ENCODE measurements around the gene RAB8A.

Gene RAB8A

DNA sequence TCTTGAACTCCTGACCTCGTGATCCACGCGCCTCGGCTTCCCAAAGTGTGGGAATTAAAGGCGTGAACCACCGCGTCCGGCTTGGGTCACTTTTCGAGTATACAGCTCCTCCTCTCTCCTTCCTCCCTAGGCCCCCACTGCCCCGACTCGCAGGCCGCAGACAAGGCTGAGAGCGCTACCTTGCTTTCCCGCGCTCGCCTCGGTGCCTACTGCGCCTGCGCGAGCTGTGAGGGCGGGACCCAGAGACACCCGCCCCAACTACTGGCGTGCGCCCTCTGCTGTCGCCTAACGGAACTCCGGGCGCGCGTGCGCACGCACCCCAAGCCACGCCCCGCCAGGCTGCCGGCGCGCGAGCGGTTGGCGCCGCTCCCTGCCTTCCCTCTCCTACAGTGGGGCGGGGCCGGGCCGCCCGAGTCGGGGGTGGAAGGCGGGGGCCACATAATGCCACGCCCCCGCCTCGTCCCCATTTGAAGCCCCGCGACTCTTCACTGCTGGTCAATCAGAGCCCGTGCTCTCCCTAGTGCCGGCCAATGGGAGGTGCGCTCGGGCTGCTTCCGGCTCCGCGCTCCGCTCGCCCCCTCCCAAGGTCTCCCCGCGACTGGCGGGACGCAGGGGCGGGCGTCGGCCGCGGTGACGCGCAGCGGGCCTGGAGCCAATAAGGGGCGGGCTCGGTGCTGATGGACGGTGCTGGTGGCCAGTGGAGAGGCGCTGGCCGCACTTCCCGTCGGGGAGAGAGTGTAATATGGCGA lies at the start of gene RAB8A:
Gene RAB8A, plus strand, starts transcription at position 730 of the 749 bp plus-strand sequence. Its CDS starts 13 bp downstream, at position 743.
- DNase-seq: peak; percentile 99

DNA sequence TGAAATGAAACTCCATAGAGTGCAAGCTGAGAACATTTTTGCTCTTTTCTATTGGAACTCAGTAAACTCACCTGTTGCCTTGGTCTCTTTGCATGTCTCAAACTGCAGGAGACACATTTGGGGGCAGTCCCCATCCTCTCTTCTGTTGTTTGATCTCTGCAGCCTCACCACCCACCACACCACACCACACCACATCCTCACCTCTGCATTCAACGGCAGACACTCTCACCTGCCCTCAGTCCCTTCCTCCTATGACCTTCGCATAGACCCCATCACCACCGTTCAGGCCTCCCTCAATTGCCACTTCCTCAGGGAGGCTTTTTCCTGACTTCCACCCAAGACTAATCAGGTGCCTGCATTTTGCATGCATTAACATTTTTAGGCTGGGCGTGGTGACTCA lies 49.7 kb upstream of the RAB8A start:
- DNase-seq: no peak

DNA sequence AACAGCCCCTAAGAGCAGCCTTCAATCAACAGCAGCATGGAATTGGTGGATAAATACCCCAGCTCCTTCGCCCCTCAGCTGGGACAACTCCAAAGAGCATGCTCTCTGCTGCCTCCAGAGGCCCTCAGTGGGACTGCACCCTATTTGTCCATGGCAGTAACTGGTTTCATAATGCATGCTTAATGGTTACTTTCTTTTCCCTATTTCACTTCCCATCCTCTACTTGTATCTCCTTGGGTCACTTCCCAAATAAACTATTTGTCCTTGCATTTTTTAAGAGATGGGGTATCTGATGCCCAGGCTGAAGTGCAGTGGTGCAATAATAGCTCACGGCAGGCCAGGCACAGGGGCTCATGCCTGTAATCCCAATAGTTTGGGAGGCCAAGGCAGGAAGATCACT lies 48.9 kb upstream of the RAB8A start:
- peak; percentile 79 to 80 for DNase-seq

DNA sequence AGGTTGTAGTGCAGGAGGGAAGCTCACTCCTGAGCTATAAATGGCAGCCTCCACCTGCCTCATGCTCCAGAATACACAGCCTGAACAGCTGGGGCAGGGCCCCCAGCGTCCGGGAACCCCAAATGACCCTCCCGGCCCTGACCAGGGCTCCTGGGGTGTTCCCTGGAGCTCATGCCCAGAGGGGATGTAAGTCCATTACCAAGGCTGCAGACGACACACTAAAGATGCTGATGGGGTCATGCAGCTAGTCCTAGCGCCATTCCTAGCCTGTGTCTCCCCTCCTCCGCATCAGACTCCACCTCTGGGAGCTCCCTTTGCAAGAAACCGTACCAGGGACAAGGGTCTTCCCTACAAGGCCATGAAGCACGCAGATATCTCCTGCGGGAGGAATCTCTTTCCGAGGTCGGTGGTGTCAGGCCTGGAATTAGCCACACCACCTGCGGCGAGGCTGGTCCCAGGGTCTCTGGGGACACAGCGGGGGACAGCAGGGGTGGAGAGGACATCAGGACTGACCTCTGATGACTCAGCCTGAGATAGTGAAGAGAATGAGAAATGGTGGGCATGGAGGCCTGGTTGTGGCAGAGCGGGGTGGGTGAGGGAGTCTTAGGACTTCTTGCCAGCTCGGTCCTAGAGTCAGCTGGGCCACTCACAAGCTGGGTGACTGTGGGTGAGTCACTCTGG lies 47.3 kb upstream of the RAB8A start:
- no peak for DNase-seq

DNA sequence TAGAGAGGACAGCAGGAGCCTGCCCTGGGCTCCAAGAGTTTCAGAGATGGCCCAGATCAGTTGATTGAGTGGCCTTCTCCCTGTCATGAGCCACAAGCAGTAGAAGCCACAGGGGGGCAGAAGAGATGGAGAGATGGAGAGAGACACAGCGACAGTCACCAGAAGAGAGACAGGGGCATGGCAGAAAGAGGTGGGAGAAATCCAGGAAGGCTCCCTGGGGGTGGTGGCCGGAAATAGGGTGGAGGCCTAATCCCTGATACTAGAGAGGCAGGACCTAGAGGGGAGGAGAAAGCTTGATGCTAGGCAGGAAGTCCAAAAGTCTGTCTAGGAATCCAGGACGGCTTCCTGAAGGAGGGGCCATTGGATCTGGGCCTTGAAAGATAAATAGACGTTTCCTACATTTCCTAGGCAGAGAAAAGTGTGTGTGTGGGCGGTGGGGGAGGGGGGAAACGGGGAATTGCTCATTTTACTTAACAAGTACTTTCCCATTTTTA lies 45.0 kb upstream of the RAB8A start:
- DNase-seq: peak; percentile 56 to 59

DNA sequence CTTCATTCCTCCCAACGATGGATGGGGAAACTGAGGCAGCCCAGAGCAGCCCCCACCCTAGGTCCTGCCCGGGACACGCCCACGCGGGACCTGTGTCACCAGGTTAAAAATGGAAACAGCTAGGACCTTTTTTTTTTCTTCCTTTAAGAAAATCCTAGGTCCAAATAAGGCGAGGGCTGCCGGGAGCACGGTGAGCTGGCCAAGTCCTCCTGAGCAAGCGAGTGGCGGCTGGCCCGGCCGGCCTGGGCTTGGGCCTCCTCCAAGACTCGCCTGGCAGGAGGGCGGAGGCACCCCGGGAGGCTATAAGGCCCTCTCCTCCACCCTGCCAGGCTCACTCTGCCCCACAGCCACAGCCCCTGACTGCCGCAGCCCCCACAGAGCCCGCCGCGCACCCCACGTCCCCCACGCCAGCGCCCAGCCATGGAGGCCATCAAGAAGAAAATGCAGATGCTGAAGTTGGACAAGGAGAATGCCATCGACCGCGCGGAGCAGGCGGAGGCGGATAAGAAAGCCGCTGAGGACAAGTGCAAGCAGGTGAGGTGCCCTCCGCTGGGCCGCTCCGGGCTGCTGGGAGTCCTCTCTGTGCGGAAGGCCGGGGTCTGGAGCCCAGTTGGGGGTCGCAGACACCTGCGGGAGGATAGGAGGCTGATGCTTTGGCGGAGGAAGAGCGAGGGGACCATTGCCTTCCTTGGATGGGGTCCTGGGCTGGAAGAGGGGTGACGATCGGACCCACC lies 44.3 kb upstream of the RAB8A start:
- DNase-seq: no peak

DNA sequence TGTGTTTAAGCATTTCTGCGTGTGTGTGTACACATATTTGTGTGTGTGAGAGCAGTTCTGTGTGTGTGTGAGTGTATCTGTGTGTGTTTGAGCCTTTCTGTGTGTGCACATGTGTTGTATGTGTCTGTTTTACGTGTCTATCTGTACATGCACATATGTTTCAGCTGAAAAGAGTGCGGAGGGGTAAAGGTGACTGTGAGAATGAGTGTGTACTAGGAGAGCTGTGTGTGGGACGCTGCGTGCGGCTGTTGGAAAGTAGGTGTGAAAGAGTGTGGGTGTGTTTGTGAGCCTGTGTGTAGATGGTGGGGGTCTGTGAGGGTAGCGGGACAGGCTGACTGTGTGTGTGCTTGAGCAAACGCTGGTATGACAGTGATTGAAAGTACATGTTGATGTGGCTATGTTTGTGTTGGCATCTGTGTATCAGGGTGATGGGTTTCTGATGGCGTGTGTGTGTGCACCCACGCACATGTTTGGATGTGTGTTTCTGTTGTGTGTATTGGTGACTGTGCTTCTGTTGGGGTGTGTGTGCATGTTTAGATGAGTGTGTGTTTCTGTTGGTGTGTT lies 42.9 kb upstream of the RAB8A start:
- DNase-seq: no peak

DNA sequence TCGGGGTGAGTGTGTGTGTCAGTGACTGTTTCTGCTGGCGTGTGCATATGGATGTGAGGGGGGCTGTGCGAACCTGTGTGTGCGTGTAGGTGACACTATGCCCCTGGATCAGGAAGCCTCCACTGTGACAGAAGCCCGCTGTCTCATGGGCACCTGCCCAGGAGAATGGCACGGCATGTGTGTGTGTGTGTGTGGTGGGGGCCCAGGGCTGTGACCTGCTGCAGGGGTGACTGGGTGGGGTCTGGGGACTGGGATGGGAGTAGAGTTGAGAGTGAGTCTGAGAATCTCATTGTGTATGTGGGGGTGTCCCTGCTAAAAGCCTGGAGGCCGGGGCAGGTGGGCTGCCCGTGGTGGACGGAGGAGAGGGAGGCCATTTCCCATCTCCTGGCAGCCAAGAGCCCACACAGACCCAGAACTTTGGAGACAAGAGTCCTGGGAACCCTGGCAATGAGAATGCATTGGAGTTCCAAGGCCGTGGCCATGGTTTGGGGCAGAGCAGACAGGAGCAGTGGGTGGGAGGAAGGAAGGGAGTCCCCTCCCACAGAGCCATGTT lies 41.8 kb upstream of the RAB8A start:
- no peak for DNase-seq

DNA sequence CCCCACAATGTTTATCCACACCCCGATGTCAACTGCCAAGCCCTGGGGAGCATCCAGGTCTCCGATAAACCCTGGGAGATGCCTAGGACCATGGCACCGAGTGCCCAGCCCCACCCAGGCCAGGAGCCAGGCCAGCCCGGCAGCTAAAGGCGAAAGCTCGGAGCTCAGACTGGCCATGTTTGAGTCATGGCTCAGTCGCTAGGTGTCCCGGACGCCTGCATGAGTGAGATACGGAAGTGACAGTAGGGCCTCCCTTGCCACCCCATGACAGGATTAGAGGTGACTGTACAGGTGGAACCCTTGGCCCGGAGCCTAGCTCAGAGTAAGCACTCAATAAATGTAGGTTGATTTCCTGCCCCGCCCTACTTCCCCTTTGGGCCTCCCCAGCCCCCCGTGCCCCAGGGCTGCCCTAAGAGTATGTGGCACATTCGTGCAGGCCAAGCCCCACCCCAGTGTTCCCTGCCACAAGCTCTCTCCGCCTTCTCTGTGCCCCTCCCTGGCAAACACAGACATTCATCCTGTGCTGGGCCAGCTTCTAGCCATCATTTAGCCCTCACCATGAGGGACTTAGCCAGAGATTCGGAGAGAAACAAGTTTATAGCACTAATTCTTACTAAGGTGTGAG lies 41.2 kb upstream of the RAB8A start:
- DNase-seq: peak; percentile 74 to 77

DNA sequence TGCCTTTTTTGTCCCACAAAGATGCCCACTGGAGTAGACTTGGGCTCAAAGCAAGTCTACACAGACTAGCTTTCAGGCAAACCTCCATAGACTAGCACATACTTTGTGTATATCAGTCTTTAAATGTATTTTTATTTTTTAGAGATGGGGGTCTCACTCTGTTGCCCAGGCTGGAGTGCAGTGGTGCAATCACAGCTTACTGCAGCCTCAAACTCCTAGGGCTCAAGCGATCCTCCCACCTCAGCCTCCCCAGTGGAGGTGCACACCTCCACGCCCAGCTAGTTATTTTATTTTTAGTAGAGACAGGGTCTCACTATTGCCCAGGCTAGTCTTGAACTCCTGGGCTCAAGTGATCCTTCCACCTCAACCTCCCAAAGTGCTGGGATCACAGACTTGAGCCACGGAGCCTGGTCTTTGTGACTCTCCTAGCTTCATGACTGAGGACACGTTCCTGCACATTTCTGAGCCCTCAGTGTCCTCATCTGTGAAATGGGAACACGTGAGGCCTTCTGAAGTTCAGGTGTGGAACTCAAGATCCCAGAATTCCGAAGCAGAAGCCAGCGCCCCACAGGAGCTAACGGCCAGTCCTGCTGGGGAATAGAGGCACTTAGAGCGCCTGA lies 40.5 kb upstream of the RAB8A start:
- no peak for DNase-seq

DNA sequence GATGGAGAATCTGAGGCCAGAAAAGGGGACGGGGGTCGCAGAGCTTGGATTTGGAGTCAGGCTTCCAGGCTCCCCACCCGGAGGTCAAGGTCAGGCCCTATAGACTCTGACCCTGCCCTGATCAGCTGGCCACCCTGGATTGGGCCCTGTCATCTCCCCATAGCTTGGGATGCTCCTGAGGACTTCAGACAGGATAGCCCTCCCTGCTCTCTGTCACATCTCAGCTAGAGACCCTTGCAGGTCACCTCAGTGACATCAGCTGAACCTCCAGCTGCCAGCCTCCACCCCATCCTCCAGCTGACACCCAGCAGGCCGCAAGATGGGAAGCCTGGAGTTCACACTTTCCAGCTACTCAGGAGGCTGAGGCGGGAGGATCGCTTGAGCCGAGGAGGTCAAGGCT lies 38.2 kb upstream of the RAB8A start:
- no peak for DNase-seq

DNA sequence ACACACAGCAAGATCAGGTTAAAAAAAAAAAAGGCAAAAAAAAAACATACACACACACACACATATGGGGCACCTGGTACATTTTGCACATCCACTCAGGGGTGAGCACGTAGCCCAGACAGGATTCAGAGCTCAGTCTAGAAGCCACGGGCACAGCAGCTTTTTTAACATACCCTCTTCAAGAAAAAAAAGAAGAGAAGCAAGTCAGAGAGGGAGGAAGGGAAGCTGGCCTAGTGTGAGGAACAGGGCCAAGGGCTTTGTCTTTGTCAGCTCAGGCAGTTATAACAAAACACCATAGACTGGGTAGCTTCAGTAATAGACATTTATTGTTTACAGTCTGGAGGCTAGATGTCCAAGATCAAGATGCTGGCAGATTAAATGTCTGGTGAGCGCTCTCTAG lies 37.7 kb upstream of the RAB8A start:
- no peak for DNase-seq

DNA sequence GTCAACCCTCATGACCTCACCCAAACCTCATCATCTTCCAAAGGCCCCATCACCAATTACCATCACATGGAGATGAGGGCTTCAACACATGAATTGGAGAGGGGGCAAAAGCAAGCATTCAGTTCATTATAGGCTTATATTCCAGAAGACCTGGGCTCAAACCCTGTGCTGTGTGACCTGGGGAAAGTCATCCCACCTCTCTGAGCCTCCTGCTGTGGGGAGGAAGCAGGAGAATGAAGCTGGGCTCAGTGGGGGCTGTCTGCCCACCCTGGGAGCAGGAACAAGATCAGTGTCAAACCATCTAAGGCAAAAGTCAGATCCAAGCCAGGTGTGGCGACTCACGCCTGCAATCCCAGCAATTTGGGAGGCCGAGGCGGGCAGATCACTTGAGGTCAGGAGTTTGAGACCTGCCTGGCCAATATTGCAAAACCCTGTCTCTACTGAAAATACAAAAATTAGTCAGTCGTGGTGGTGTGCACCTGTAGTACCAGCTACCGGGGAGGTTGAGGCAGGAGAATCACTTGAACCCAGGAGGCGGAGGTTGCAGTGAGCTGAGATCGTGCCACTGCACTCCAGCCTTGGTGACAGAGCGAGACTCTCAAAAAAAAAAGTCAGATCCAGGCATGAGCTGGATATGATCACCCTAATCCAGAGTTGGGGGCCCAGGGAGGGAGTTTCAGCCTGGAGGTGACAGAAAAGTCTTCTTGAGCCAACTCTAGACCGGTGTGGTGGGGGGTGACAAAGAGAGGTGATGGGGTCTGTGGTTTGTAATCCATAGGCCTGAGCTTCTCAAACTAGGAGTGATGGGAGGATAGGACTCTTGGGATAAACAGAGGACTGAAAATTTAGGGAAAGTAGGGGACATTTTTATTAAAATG lies 37.0 kb upstream of the RAB8A start:
- DNase-seq: no peak

DNA sequence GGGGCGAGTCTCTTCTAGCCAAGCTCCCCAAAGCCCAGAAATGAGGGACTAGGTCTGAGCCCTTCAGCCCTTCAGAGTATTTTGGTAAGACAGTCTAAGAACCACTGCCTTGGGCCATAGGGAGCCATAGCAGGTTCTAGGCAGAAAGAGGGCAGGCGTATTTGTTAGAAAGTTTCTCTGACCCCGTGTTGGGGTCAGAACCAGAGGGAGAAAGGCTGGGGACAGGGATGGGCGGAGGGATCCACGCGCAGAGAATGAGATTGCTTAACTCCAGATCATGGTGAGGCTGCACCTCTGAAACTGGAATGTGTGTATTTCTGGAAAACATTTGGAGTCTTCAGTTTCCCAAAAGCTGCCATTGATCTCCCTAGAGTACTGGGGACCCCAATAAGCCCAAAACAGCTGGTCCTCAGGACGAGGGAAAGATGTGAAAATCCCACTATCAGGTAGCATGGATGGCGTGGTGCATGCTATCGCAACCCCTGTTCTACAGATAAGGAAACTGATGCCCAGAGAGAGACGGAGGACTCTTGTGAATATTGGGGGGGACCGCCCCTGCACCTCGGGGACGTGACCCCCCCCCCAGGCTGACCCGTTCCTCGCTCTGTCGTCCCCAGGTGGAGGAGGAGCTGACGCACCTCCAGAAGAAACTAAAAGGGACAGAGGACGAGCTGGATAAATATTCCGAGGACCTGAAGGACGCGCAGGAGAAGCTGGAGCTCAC lies 36.1 kb upstream of the RAB8A start:
- no peak for DNase-seq

DNA sequence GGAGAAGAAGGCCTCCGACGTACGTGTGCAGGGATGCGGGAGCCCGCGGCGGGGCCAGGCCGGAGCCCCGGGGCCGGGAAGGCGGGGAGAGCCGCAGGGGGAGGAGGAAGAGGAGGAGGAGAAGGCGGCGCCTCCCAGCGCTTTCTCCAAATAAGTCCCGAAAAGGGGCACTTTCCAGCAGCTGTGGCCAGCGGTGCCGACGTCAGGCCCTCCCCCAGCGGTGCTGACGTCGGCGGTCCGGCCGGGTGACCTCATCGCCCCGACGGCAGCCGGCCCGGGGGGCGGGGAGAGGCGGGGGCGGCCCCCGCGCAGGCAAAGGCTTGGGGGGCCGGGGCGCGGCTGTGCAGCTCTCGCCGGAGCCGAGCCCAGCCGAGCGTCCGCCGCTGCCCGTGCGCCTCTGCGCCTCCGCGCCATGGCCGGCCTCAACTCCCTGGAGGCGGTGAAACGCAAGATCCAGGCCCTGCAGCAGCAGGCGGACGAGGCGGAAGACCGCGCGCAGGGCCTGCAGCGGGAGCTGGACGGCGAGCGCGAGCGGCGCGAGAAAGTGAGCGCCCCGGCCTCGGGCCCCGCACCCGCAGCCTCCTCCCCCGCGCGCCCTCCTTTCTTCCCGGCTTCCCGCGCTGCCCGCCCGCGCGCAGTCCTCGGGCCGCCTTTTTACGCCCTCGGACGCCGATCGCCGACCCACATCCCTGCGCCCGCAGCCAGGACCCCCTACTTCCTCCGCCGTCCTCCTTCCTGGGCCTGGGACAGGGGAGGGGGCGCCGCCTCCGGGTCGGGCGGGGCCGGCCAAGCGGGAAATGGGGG lies 35.3 kb upstream of the RAB8A start, which contains the start of gene TPM4:
Gene TPM4, plus strand, starts transcription at position 342 of the 804 bp plus-strand sequence. Its CDS starts 71 bp downstream, at position 413.
- DNase-seq: peak; percentile 79 to 93

DNA sequence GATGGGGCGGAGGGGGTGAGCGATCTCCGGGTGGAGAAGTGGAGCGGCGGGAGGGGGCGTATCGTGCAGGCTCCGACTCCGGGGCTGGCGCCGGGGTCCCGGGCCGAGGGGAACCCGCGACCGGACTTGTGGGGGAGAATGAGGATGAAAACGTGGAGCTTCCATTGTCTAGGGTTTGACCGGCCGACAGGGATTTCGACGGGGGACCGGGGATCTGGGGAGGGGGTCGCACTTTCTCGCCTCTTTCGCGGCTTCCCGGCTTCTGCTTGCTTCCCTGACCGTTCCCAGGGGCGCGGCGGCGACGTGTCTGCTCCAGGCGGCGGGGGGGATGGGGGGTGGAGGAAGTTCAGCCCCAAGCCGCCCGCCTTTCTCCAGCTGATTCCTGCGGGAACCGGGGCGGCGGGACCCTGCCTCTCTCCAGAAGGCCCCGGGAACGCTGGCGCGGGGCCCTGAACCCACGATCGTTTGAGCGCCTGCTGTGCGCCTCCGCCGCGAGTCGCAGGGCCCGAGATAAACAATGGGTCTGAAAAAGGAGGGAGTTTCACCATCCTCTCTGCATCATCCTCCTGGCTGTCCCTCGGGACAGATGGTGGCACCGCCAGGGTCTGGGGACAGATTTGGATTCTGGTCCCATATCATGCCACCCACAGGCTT lies 34.6 kb upstream of the RAB8A start:
- peak; percentile 40 to 41 for DNase-seq

DNA sequence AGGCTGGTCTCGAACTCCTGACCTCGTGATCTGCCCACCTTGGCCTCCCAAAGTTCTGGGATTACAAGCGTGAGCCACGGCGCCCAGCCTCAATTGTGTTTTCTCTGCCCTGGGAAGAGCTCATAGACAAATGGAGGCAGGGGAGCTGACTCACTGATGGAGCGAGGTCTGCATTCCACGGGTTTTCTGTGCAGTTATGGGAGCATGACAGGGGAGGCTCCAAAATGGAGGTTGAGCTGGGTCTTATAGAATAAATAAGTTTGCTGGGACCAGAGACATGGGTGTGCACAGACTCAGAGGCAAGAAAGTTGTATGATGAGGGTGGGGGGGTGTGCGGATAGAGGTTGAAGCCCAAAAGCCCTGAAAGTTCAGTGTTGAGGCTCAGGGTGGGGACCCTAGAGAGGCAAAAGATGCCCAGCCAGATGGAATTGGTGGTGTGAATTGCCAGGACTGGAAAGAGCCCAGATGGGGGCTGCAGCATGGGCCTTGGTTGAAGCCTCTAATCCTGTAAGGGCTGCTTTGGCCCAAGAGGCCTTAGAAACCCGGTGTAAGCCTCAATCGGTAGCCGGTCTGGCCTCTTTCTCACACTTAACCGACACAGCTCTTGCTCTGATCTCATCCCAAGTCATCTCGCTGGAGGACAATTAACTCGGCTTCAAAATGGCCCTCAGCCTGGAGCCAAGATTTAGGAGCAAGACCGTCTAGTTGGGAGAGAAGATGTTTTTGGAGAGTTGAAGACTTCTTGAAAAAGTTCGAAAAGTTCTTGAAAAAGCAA lies 33.5 kb upstream of the RAB8A start:
- peak in 1 of 2 donors; percentile 36 for DNase-seq
